Activated effector memory CD4-positive, alpha-beta T cell treated with Interleukin-2 at 50 U/mL for 16 hours (primary cell): ENCODE data around the gene ANKLE1.
"Not testable (repeated sequence)": the region's sequence is repeated elsewhere in the genome, so short reads cannot be mapped to it uniquely, and the experiment has no call there.

Source experiments
- DNase-seq: peaks from one replicate; pipeline ENCODE4 v3.0.0-alpha.2; 2020

ANKLE1 gene

GRCh38 chr19:17248011-17248776, 33.5 kb upstream of the ANKLE1 start:
- DNase-seq: no peak

- DNase-seq: no peak
These were observed 31.7 kb upstream of the ANKLE1 start for GRCh38 chr19:17249887-17250548.

GRCh38 chr19:17254636-17255035, 27.1 kb upstream of the ANKLE1 start:
- DNase-seq: no peak

GRCh38 chr19:17255150-17255621, 26.5 kb upstream of the ANKLE1 start:
- no peak for DNase-seq

GRCh38 chr19:17256130-17256529, 25.6 kb upstream of the ANKLE1 start:
- no peak for DNase-seq

GRCh38 chr19:17259118-17259780, 22.5 kb upstream of the ANKLE1 start:
- no peak for DNase-seq

GRCh38 chr19:17259934-17260333, 21.8 kb upstream of the ANKLE1 start:
- DNase-seq: no peak

GRCh38 chr19:17260842-17261325, 20.8 kb upstream of the ANKLE1 start:
- DNase-seq: peak; percentile 81

GRCh38 chr19:17262557-17262956, 19.1 kb upstream of the ANKLE1 start:
- no peak for DNase-seq

GRCh38 chr19:17263712-17264640, 17.7 kb upstream of the ANKLE1 start:
- no peak for DNase-seq

GRCh38 chr19:17264641-17264979, 17.1 kb upstream of the ANKLE1 start, which contains the start of gene USHBP1:
Gene USHBP1 (minus strand): TSS chr19:17264745. CDS start chr19:17264299, 446 bp downstream.
- DNase-seq: no peak

GRCh38 chr19:17266026-17266425, 15.7 kb upstream of the ANKLE1 start:
- no peak for DNase-seq

- DNase-seq: no peak
These were observed 15.1 kb upstream of the ANKLE1 start for GRCh38 chr19:17266589-17266974.

GRCh38 chr19:17266975-17267788, 14.5 kb upstream of the ANKLE1 start, which contains the start of gene BABAM1:
Gene BABAM1 (plus strand): TSS chr19:17267443. CDS start chr19:17268807, 1,364 bp downstream.
- peak; percentile 88 for DNase-seq

GRCh38 chr19:17268754-17269153, 12.9 kb upstream of the ANKLE1 start:
- DNase-seq: no peak

- not testable (repeated sequence) for DNase-seq
These were observed 6.8 kb upstream of the ANKLE1 start for GRCh38 chr19:17274892-17275291.

GRCh38 chr19:17275441-17276175, 6.1 kb upstream of the ANKLE1 start:
- no peak for DNase-seq

GRCh38 chr19:17279436-17279835, 2.3 kb upstream of the ANKLE1 start:
- DNase-seq: no peak

GRCh38 chr19:17282488-17283125, 906 bp downstream of the ANKLE1 start:
- peak; percentile 68 for DNase-seq

- no peak for DNase-seq
These were observed 1.8 kb downstream of the ANKLE1 start for GRCh38 chr19:17283504-17283996.
